Measurements from ENCODE around the gene HOXA7.

HOXA7 gene

GRCh38 chr7:27156508-27156898 lies at the start of gene HOXA7:
HOXA7 (minus strand) TSS chr7:27156675; CDS start chr7:27156545, 130 bp downstream.
- DNase-seq: peak; percentile 30 to 46

- DNase-seq: no peak
Measured at GRCh38 chr7:27205325-27206280, 49.1 kb upstream of the HOXA7 start.

- DNase-seq: no peak
Measured at GRCh38 chr7:27204851-27205322, 48.4 kb upstream of the HOXA7 start.

GRCh38 chr7:27203964-27204594 lies 47.6 kb upstream of the HOXA7 start:
- no peak for DNase-seq

GRCh38 chr7:27203365-27203953 lies 47.0 kb upstream of the HOXA7 start:
- DNase-seq: no peak

GRCh38 chr7:27202862-27203134 lies 46.3 kb upstream of the HOXA7 start:
- no peak for DNase-seq

- DNase-seq: no peak
Measured at GRCh38 chr7:27202018-27202861, 45.8 kb upstream of the HOXA7 start.

GRCh38 chr7:27201580-27202017 lies 45.1 kb upstream of the HOXA7 start:
- DNase-seq: no peak

GRCh38 chr7:27200761-27201579 lies 44.5 kb upstream of the HOXA7 start:
- no peak for DNase-seq

- peak; percentile 29 to 80 for DNase-seq
Measured at GRCh38 chr7:27199849-27200760, 43.6 kb upstream of the HOXA7 start, which contains the start of gene HOXA13. HOXA13 (minus strand) TSS chr7:27200091; CDS start chr7:27200077, 14 bp downstream.

- no peak for DNase-seq
Measured at GRCh38 chr7:27198871-27199801, 42.7 kb upstream of the HOXA7 start.

- no peak for DNase-seq
Measured at GRCh38 chr7:27198138-27198841, 41.8 kb upstream of the HOXA7 start.

GRCh38 chr7:27197137-27198042 lies 40.9 kb upstream of the HOXA7 start:
- DNase-seq: no peak

- DNase-seq: peak; percentile 43 to 68
Measured at GRCh38 chr7:27196287-27196767, 39.9 kb upstream of the HOXA7 start.

GRCh38 chr7:27194686-27195379 lies 38.4 kb upstream of the HOXA7 start:
- DNase-seq: no peak

- no peak for DNase-seq
Measured at GRCh38 chr7:27194002-27194352, 37.5 kb upstream of the HOXA7 start.
